GM20431 (cell line): ENCODE results near the gene NKD1.

Experiments
- in situ Hi-C: fragments of 300-500 bp; cut with MseI, MboI; formaldehyde crosslinking; loops from one replicate; pipeline ENCODE4 v1.15.0; 2020; ENCODE audit warnings: low sequenced_read_pairs; ENCODE audit not compliant: unreplicated experiment

The NKD1 gene

DNA sequence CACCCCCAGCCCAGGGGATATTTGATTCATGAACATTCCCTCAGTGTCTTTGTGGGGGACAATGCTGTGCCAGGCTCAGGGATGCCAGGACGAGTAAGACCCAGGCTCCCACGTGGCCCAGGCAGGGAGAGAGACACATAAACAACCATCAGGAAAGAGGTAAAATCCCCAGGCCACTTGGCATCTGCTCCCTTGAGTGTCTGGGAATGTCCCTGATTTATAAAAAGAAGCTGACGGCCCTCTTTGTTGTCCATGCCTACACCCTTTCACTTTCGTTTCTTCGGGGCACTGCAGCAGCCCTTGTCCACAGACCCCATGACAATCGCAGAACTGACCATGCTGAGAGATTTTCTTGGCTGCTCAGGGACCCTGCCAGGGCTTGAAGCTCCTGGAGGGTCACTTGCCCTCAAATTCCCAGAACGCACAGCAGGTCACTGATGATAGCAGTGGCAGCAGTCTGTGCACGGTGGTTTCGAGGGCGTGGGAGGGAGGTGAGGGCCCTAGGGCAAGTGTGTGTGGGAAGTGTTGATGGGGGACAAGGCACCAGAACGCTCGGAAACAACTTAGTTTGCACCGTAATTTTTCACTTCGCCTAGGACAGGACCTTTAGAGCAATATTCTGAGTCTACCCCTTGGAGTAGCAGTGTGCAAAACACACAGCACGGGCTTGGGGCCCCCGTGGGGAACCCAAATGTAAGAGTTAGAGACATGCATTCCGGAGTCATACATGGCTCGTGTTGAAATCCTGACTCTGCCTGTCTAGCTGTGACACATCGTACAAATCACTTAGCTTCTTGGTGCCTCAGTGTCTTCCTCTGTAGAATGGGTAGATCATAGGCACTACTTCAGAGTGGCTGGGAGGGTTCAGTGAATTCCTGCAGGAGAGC is 149.9 kb downstream of the NKD1 start:
- in situ Hi-C loops = no loop called here
